ENCODE results near the gene ZNF451.

ZNF451 gene

DNA sequence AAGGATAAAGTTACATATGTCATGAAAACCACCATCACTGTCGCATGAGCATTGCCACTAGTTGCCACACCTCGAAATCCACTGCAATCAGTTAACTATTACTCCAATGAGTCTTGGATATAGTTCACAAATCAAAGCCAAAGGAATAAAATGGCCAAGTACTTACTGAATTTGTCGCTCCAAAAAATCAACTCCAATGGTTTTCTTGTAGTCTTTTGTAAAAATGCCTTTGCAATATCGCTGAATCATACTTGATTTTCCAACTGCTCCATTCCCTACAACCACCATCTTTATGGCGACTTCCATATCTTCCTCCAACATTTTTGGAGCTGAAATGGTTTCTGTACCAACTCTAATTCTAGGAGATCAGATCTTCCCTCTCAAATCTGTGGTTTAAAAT is 120.1 kb downstream of the ZNF451 start:
- TF ChIP-seq EZH2phosphoT487 (IDR thresholded peaks at IDR 0.05; ENCODE audit: low read depth), result no peak
- TF ChIP-seq, protein P1, sequence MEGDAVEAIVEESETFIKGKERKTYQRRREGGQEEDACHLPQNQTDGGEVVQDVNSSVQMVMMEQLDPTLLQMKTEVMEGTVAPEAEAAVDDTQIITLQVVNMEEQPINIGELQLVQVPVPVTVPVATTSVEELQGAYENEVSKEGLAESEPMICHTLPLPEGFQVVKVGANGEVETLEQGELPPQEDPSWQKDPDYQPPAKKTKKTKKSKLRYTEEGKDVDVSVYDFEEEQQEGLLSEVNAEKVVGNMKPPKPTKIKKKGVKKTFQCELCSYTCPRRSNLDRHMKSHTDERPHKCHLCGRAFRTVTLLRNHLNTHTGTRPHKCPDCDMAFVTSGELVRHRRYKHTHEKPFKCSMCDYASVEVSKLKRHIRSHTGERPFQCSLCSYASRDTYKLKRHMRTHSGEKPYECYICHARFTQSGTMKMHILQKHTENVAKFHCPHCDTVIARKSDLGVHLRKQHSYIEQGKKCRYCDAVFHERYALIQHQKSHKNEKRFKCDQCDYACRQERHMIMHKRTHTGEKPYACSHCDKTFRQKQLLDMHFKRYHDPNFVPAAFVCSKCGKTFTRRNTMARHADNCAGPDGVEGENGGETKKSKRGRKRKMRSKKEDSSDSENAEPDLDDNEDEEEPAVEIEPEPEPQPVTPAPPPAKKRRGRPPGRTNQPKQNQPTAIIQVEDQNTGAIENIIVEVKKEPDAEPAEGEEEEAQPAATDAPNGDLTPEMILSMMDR (IDR thresholded peaks at IDR 0.05; ENCODE audit: low read depth, low read length), result no peak
- H3K79me2 ChIP-seq (ENCODE audit: low read length), result peaks cover 34% of the 10 kb centered on the region
- H2AFZ ChIP-seq (ENCODE audit: low read depth, low read length), result no peak overlapping the region
- H3K9ac ChIP-seq (ENCODE audit: low read length), result no peak overlapping the region
- no peaks in the 10 kb centered on the region for H4K20me1 ChIP-seq (ENCODE audit: insufficient read depth, low read length)
- no peaks in the 10 kb centered on the region for H3K27me3 ChIP-seq (ENCODE audit: low read depth, low read length)
- no peak overlapping the region for H3K4me3 ChIP-seq (ENCODE audit: low read length)
- no peaks in the 10 kb centered on the region for H3K4me1 ChIP-seq (ENCODE audit: low read length)
- peaks cover under 1% of the 10 kb centered on the region; the same call in 1 of the 2 replicates for H3K9me3 ChIP-seq (ENCODE audit: insufficient read depth, low read length)
- no peaks in the 10 kb centered on the region for H3K36me3 ChIP-seq (replicated peaks; ENCODE audit: low read depth, low read length)
- H3K4me2 ChIP-seq (ENCODE audit: low read length), result no peak overlapping the region
- H3K27ac ChIP-seq (ENCODE audit: low read length), result no peak overlapping the region

- Histone ChIP-seq H3K4me3 (ENCODE audit: low read length) (no peak overlapping the region), H3K9ac (ENCODE audit: low read length) (no peak overlapping the region), H3K4me2 (ENCODE audit: low read length) (no peak overlapping the region), H3K4me1 (ENCODE audit: low read length) (peaks cover 13% of the 10 kb centered on the region), H3K27me3 (ENCODE audit: low read depth, low read length) (no peaks in the 10 kb centered on the region), H2AFZ (ENCODE audit: low read depth, low read length) (no peak overlapping the region), H3K9me3 (ENCODE audit: insufficient read depth, low read length) (peaks cover 5% of the 10 kb centered on the region; the same call in 1 of the 2 replicates), H3K79me2 (ENCODE audit: low read length) (peaks cover 86% of the 10 kb centered on the region), H3K36me3 (replicated peaks; ENCODE audit: low read depth, low read length) (peaks cover 2% of the 10 kb centered on the region), H3K27ac (ENCODE audit: low read length) (no peak overlapping the region), H4K20me1 (ENCODE audit: insufficient read depth, low read length) (0 out of 2 replicates have a peak, but pooled peaks cover 3% of the 10 kb centered on the region)
- TF ChIP-seq, protein P1 (IDR thresholded peaks at IDR 0.05; ENCODE audit: low read depth, low read length), result no peak
- no peak for TF ChIP-seq EZH2phosphoT487 (IDR thresholded peaks at IDR 0.05; ENCODE audit: low read depth)
Measured at GRCh38 chr6:57215260-57215659, 125.3 kb downstream of the ZNF451 start.

DNA sequence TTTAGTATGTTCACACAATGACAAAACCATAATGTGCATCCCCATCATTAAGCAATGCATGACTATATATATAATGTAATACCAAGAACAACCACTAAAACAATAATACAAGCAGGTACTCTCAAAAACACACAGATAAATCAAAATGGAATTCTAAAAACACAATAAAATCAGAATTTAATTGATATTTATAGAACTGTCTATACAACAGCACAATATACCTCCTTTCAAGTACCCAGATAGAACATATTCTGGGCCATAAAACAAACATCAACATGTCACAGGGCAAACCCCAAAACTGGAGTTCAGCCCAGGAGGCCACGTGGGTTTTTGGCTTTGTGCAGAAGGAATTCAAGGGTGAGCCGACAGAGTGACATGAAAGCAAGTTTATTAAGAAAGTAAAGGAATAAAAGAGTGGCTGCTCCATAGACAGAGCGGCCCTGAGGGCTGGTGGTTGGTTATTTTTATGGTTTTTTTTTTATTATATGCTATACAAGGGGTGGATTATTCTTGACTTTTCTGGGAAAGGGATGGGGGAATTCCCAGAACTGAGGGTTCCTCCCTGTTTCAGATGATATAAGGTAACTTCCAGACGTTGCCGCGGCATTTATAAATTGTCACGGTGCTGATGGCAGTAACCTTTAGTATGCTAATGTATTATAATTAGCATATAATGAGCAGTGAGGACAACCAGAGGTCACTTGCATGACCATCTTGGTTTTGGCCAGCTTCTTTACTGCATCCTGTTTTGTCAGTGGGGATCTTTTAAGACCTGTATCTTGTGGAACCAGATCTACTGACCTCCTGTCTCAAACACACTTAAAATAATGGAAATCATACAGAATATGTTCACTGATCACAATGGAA is 126.5 kb downstream of the ZNF451 start:
- H3K4me1 ChIP-seq (ENCODE audit: low read length), result peaks cover 16% of the 10 kb centered on the region
- TF ChIP-seq EZH2phosphoT487 (IDR thresholded peaks at IDR 0.05; ENCODE audit: low read depth), result no peak
- TF ChIP-seq, protein P1 (IDR thresholded peaks at IDR 0.05; ENCODE audit: low read depth, low read length), result no peak
- no peak overlapping the region for H2AFZ ChIP-seq (ENCODE audit: low read depth, low read length)
- 0 out of 2 replicates have a peak, but pooled peaks cover 3% of the 10 kb centered on the region for H4K20me1 ChIP-seq (ENCODE audit: insufficient read depth, low read length)
- H3K9me3 ChIP-seq (ENCODE audit: insufficient read depth, low read length), result peaks cover 5% of the 10 kb centered on the region; the same call in 1 of the 2 replicates
- peak overlapping the region; percentile 19; the same call in 1 of the 2 replicates for H3K4me2 ChIP-seq (ENCODE audit: low read length)
- H3K36me3 ChIP-seq (replicated peaks; ENCODE audit: low read depth, low read length), result peaks cover 4% of the 10 kb centered on the region
- no peak overlapping the region for H3K9ac ChIP-seq (ENCODE audit: low read length)
- no peak overlapping the region for H3K4me3 ChIP-seq (ENCODE audit: low read length)
- H3K27me3 ChIP-seq (ENCODE audit: low read depth, low read length), result no peaks in the 10 kb centered on the region
- peaks cover 96% of the 10 kb centered on the region for H3K79me2 ChIP-seq (ENCODE audit: low read length)
- no peak overlapping the region for H3K27ac ChIP-seq (ENCODE audit: low read length)

- Histone ChIP-seq H2AFZ (ENCODE audit: low read depth, low read length) (no peak overlapping the region), H3K4me2 (ENCODE audit: low read length) (peak overlapping the region; percentile 19), H3K4me3 (ENCODE audit: low read length) (no peak overlapping the region), H3K79me2 (ENCODE audit: low read length) (peaks cover 90% of the 10 kb centered on the region), H3K27me3 (ENCODE audit: low read depth, low read length) (no peaks in the 10 kb centered on the region), H3K9me3 (ENCODE audit: insufficient read depth, low read length) (peaks cover 5% of the 10 kb centered on the region; the same call in 1 of the 2 replicates), H3K27ac (ENCODE audit: low read length) (no peak overlapping the region), H3K9ac (ENCODE audit: low read length) (no peak overlapping the region), H3K4me1 (ENCODE audit: low read length) (peaks cover 16% of the 10 kb centered on the region), H3K36me3 (replicated peaks; ENCODE audit: low read depth, low read length) (peaks cover 4% of the 10 kb centered on the region), H4K20me1 (ENCODE audit: insufficient read depth, low read length) (0 out of 2 replicates have a peak, but pooled peaks cover 3% of the 10 kb centered on the region)
- TF ChIP-seq EZH2phosphoT487 (IDR thresholded peaks at IDR 0.05; ENCODE audit: low read depth), result no peak
- TF ChIP-seq, protein P1 (IDR thresholded peaks at IDR 0.05; ENCODE audit: low read depth, low read length), result no peak
Measured at GRCh38 chr6:57217270-57217669, 127.3 kb downstream of the ZNF451 start.
